ENCODE data around the gene ERBIN. TPM values are rescaled to one million over a fixed set of nuclear protein-coding genes. Genes with fewer than 3 reads are reported as not detected.
"Not testable (repeated sequence)": the region's sequence is repeated elsewhere in the genome, so short reads cannot be mapped to it uniquely, and the experiment has no call there.

The ERBIN gene
- 74.0 and 77.4 TPM in 2 replicates for total RNA-seq

GRCh38 chr5:65926276-65926783 lies at the start of gene ERBIN:
Gene ERBIN, plus strand, starts transcription at chr5:65926575. Its CDS starts 66,144 bp downstream, at chr5:65992719.
- H3K4me3 ChIP-seq (ENCODE audit: low read depth, low read length): peak within 1 kb of the TSS; percentile 84
- DNase-seq (ENCODE audit: low read depth): peak; percentile 32
- TF ChIP-seq, protein P1, sequence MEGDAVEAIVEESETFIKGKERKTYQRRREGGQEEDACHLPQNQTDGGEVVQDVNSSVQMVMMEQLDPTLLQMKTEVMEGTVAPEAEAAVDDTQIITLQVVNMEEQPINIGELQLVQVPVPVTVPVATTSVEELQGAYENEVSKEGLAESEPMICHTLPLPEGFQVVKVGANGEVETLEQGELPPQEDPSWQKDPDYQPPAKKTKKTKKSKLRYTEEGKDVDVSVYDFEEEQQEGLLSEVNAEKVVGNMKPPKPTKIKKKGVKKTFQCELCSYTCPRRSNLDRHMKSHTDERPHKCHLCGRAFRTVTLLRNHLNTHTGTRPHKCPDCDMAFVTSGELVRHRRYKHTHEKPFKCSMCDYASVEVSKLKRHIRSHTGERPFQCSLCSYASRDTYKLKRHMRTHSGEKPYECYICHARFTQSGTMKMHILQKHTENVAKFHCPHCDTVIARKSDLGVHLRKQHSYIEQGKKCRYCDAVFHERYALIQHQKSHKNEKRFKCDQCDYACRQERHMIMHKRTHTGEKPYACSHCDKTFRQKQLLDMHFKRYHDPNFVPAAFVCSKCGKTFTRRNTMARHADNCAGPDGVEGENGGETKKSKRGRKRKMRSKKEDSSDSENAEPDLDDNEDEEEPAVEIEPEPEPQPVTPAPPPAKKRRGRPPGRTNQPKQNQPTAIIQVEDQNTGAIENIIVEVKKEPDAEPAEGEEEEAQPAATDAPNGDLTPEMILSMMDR (conservative IDR thresholded peaks at IDR 0.05; ENCODE audit: low read depth, low read length): no peak

DNA sequence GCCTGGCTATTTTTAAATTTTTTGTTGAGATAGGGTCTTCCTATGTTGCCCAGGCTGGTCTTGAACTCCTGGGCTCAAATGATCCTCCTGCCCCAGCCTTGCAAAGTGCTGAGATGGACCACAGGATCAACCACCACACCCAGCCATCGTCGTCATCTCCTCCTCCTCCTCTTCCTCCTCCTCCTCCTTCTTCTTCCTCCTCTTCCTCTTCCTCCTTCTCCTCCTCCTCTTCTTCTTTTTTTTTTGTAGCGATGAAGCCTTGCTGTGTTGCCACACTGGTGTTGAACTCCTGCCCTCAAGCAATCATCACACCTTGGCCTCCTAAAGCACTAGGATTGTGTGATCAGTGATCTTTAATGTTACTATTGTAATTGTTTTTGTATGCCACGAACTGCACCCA lies 49.4 kb upstream of the ERBIN start:
- no peak for DNase-seq (ENCODE audit: low read depth)
- TF ChIP-seq, protein P1 (conservative IDR thresholded peaks at IDR 0.05; ENCODE audit: low read depth, low read length): no peak
- no peak overlapping the region for H3K4me3 ChIP-seq (ENCODE audit: low read depth, low read length)

- DNase-seq (ENCODE audit: low read depth): peak; percentile 63
- H3K4me3 ChIP-seq (ENCODE audit: low read depth, low read length): not testable (repeated sequence)
These were observed 46.6 kb upstream of the ERBIN start for GRCh38 chr5:65879668-65880256.

DNA sequence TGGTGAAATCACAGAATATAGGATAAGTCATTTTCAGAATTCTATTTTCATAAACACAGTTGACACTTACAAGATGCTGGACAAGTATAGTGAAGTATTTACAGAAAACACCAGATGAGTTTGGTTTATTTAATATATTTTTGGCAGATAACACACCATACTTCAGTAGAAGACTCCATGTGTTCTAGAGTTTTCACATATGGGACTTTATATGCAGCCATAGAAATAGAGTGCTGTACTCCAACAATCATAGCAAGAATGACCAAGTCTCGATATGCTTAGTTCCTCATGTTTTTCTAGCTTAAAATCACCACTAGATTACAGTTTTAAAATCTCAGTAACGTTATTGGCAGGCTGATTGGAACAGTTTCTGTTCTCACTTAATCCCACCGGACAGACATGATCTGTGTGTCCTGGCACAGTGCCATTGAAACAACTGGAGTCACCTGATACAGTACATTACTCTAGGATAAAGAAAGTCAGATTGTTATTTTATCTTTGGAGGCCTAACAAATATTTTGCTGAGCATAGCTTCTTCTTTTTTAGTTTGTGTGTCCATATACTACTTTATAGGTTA lies 45.8 kb upstream of the ERBIN start:
- TF ChIP-seq, protein P1 (conservative IDR thresholded peaks at IDR 0.05; ENCODE audit: low read depth, low read length): no peak
- no peak for DNase-seq (ENCODE audit: low read depth)
- H3K4me3 ChIP-seq (ENCODE audit: low read depth, low read length): no peak overlapping the region

- no peak for DNase-seq (ENCODE audit: low read depth)
- H3K4me3 ChIP-seq (ENCODE audit: low read depth, low read length): no peak overlapping the region
- TF ChIP-seq, protein P1 (conservative IDR thresholded peaks at IDR 0.05; ENCODE audit: low read depth, low read length): no peak
These were observed 44.1 kb upstream of the ERBIN start for GRCh38 chr5:65882278-65882677.

GRCh38 chr5:65883461-65883860 lies 42.9 kb upstream of the ERBIN start:
- TF ChIP-seq, protein P1 (conservative IDR thresholded peaks at IDR 0.05; ENCODE audit: low read depth, low read length): no peak
- no peak overlapping the region for H3K4me3 ChIP-seq (ENCODE audit: low read depth, low read length)
- no peak for DNase-seq (ENCODE audit: low read depth)

DNA sequence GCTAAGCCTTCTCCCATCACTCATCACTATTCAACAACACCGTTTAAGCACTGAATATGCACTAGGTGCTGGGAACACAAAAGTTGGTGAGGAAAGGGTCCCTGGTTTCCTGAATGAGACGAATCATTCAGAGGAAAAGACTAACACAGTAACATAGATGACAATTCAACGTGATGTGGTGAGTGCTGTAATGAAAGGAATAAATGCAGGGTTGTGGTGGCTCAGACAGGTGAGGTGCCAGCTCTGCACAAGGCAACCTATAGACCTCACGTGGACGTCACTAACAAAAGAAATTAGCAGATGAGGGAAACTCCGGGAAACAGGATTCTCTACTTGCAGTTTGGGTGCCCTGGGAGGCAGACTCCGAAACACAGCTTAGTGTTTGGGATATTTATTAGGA lies 40.0 kb upstream of the ERBIN start:
- no peak for DNase-seq (ENCODE audit: low read depth)
- TF ChIP-seq, protein P1 (conservative IDR thresholded peaks at IDR 0.05; ENCODE audit: low read depth, low read length): no peak
- H3K4me3 ChIP-seq (ENCODE audit: low read depth, low read length): no peak overlapping the region

DNA sequence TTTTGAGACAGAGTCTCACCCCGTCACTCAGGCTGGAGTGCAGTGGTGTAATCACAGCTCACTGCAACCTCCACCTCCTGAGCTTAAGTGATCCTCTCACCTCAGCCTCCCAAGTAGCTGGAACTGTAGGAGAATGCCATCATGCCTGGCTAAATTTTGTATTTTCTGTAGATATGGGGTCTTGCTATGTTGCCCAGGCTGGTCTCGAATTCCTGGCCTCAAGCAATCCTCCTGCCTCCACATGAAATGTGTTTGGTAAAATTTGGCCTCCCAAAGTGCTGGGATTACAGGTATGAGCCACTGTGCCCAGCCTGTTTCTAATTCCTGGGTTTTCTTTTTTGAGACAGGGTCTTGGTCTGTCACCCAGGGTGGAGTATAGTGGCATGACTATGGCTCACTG lies 34.4 kb upstream of the ERBIN start:
- DNase-seq (ENCODE audit: low read depth); H3K4me3 ChIP-seq (ENCODE audit: low read depth, low read length): not testable (repeated sequence)

Data from epithelial cell of proximal tubule (primary cell).